B cell (primary cell): ENCODE results near the gene CACYBP.

Source experiments
- EZH2 ChIP-seq: IDR thresholded peaks from 2 replicates; pipeline ENCODE4 v1.6.1; 2012; ENCODE audit warnings: borderline replicate concordance, low read depth, mild to moderate bottlenecking, moderate library complexity, low read length; ENCODE audit not compliant: insufficient read depth, poor library complexity, severe bottlenecking
- TF ChIP-seq, protein P1 (sequence below): fragments of 200-600 bp; IDR thresholded peaks from one replicate; pipeline ENCODE4 v1.8.0; 2022; ENCODE audit warnings: antibody characterized with exemption, mild to moderate bottlenecking

DNA sequence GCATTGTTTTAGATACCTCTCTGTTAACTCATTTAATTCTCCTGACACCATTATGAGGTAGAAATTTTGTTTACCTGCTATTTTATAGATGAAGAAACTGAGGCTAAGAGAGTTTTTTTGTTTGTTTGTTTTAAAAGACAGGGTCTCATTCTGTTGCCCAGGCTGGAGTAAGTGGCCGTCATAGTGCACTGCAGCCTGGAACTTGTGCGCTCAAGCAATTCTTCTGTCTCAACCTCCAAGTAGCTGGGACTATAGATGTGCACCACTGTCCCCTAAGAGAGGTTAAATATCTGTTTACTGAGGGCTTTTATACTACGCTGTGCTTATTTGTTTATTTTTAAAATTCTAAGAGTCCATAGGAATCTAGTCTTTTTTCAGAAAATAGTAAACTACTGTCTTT, 43.7 kb upstream of the CACYBP start:
- TF ChIP-seq, protein P1, sequence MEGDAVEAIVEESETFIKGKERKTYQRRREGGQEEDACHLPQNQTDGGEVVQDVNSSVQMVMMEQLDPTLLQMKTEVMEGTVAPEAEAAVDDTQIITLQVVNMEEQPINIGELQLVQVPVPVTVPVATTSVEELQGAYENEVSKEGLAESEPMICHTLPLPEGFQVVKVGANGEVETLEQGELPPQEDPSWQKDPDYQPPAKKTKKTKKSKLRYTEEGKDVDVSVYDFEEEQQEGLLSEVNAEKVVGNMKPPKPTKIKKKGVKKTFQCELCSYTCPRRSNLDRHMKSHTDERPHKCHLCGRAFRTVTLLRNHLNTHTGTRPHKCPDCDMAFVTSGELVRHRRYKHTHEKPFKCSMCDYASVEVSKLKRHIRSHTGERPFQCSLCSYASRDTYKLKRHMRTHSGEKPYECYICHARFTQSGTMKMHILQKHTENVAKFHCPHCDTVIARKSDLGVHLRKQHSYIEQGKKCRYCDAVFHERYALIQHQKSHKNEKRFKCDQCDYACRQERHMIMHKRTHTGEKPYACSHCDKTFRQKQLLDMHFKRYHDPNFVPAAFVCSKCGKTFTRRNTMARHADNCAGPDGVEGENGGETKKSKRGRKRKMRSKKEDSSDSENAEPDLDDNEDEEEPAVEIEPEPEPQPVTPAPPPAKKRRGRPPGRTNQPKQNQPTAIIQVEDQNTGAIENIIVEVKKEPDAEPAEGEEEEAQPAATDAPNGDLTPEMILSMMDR = no peak
- TF ChIP-seq EZH2 = no peak
